AG09319 (cell line): ENCODE results near the gene TMCC2.

Experiments used
- DNase-seq: peaks from one replicate; pipeline ENCODE4 v3.0.0-alpha.2; 2010; ENCODE audit warnings: low read depth; ENCODE audit errors: extremely low read depth
- CTCF ChIP-seq: IDR thresholded peaks from 2 replicates; pipeline ENCODE4 v1.5.1; 2011; ENCODE audit warnings: low read depth, mild to moderate bottlenecking, inconsistent platforms, low read length, moderate library complexity

The TMCC2 gene

GRCh38 chr1:205263580-205264190 is 35.9 kb downstream of the TMCC2 start:
- no peak for TF ChIP-seq CTCF
- no peak for DNase-seq

GRCh38 chr1:205266611-205267305 is 39.0 kb downstream of the TMCC2 start:
- no peak for DNase-seq
- no peak for TF ChIP-seq CTCF

- DNase-seq, result no peak
- TF ChIP-seq CTCF, result no peak
Measured at GRCh38 chr1:205267306-205267902, 39.7 kb downstream of the TMCC2 start.

- no peak for DNase-seq
- TF ChIP-seq CTCF, result no peak
Measured at GRCh38 chr1:205268846-205269680, 41.3 kb downstream of the TMCC2 start.

- DNase-seq, result no peak
- TF ChIP-seq CTCF, result no peak
Measured at GRCh38 chr1:205269711-205270110, 42.0 kb downstream of the TMCC2 start.

- DNase-seq, result no peak
- no peak for TF ChIP-seq CTCF
Measured at GRCh38 chr1:205270271-205270670, 42.5 kb downstream of the TMCC2 start.
